HG03060 (cell line): ENCODE measurements around the gene SMNDC1.
"Not testable (repeated sequence)": the region's sequence is repeated elsewhere in the genome, so short reads cannot be mapped to it uniquely, and the experiment has no call there.

Source experiments
- ATAC-seq: cut with Tn5 transposase; IDR thresholded peaks from one replicate; pipeline ENCODE4 v1.9.1; 2021; ENCODE audit warnings: low read depth, moderate number of reproducible peaks; ENCODE audit not compliant: unreplicated experiment

Gene SMNDC1

DNA sequence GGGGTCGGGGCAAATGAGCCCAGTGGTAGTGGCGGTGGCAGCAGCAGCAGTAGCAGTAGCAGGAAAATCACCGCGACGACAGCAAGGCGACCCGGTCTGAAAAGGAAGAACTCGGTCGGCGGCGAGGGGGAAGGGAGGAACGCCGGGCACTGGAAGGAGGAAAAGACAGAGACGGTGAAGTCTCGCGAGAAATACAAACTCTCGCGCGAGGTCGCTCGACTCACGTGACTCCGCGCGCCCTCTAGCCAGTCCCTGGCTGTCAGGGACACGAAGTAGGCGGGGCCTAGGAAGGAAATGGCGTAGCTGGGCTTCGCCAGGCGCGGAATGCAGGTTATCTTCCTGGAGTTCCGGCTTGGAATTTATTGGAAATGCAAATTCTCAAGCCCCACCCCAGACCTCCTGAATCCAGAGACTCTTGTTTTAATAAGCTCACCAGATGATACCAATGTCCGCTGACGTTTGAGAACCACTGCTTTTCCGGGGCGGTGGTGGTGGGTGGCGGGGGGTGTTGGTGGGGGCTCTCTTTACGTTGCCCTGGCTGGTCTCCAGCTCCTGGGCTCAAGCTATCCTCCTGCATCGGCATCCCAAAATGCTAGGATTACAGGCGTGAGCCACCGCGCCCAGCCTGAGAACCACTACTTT lies at the start of gene SMNDC1:
TSS of gene SMNDC1 (minus strand) at position 141 of the 642 bp plus-strand sequence. CDS start 1,333 bp downstream, outside the sequence.
- peak; percentile 89 for ATAC-seq

DNA sequence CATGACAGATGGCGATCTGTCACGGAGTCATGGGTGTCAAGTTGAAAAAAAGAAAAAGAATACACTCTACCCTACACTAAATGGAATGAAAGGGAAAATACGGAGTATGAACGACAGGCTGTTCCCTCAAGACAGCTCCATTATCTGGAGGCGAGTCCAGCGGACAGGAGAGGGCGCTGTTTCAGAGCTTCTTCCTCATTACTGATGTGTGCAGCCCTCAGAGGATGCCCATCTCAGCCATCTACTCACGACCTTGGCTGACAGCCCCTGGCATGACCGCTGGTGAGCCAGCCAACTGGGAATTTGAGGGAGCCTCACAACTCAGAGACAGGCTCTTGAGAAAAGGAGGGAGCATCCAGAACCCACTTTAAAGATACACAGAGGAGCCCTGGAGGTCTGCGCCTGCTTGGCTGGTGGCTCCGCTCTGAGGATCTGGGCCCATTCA lies 49.6 kb upstream of the SMNDC1 start:
- peak; percentile 24 for ATAC-seq

DNA sequence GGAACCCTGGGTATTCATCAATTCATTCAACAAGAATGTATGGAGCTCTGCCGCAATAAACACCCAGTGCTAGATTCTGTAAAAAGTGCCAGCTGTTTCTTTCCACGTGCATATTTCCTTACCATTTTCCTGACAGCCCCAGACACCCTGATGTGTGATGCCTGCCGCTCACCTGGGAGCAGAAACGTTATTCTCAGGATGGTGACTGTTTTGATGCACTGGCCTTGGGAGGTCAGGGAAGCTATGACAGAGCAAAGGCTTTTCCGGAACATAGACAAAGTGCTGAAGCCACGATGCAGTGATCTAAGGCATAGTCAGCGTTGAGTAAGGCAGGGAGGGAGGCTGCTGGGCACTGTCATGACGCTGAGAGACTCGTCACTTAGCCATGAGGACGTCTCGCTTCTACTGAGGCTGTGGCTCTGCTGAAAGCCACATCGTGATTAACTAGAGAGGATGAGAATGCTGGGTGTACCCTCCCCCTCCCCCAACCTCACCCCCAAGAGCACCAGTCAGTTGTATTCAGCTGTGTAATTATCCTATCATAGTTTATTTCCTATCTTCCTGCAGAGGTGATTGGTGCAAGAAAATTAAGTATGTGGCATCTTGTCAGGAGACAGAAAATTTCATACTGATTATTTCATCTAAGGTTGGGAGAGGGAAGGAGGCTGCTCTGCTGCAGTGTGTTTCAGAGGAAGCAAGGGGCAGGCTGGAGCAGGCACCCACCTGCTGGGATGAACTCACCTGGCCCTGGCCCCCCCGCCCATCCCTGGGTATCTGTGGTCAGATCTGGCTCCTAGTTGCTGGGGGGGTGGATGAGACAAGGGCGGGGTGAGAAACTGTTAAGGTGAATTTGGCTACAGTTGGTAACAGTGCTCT lies 48.8 kb upstream of the SMNDC1 start:
- ATAC-seq = no peak

DNA sequence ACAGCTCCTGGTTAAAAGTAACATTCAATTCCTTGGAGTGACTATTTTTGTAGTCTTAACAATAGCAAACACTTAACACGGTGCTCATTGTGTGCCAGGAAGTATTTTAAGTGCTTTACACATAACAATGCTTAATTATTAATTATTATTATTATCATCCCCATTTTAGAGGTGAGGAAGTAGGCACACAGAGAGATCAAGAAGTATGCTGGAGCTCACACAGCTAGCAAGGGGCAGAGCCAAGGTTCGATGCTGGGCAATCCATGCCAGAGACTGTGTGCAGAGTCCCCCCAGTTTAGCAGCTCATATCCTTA lies 48.2 kb upstream of the SMNDC1 start:
- no peak for ATAC-seq

DNA sequence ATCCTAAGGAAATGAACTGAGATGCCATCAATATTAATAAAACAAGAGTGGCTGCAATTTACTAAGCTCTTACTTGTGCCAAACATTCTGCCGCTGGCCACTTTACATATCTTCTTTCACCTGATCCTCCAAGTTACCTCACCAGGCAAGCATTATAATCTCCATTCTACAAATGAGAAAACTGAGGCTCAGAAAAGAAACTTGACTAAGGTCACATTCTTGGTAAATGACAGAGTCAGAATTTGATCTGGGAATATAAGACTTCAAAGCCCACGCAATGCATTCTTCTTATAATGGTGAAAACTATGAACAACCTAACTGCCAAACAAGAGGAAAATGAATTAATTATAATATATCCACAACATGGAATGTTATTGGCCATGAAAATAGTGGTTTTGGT lies 46.1 kb upstream of the SMNDC1 start:
- no peak for ATAC-seq

DNA sequence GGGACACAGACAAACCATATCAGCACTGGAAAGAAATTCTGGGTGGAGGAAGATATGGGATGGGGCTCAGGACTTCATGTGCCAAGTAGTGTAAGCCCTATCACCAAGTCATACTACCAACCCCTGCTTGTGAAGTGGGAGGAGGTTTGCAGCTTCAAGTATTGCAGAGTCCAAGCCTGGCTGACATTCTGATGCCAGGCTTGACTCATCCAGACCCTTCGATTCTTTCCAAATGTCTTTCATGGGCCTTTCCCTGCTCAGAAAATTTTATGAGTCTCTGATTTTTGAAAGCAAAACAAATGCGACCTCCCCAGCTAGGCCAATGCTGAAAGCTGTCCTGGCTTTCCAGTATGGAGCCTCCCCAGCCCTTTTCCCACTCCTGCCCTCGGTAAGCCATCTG lies 45.1 kb upstream of the SMNDC1 start:
- ATAC-seq = no peak

DNA sequence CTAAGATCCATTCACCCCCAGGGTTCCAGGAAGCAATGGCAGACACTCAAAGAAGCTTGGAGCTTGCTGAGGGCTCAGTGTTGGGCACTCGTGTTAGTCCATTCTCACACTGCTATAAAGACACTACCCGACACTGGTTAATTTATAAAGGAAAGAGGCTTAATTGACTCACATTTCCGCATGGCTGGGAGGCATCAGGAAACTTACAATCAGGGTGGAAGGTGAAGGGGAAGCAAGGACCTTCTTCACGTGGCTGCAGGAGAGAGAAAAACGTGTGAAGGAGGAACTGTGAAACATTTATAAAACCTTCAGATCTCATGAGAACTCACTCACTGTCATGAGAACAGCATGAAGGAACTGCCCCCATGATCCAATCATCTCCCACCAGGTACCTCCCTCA lies 44.7 kb upstream of the SMNDC1 start:
- ATAC-seq = no peak

DNA sequence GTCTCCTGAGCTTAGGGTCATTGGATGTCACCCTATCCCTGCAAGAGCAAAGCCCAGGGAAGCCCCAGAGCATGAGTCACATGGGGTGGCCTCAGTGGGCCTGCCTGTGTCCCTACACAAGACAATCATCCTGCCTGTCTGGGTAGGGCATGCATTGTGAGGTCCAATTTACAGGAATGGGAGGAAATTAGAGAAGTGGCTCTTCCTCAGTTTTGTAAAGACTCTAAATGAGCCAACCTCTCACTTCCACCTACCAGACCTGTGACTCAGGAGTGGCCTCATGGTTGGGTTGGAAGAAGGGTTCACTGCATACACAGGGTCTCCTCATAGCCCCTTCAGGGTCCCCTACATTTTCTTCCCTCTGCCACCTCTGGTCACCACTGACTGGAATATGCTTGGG lies 43.6 kb upstream of the SMNDC1 start:
- ATAC-seq = no peak

DNA sequence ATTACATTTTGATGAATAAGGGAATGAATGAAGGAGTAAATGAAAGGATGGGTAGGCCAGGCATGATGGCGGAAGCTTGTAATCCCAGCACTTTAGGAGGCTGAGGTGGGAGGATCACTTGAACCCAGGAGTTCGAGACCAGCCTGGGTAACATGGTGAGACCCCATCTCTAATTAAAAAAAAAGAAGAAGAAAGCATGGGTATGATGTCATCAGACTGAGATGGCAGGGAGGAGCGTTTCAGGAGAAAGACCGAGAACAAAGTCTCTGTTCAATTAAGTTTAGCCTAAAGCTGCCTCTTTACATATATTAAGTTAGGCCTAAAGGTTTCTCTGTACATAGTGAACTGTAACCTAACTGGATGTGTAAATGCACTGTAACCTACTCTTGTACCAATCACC lies 42.2 kb upstream of the SMNDC1 start:
- no peak for ATAC-seq

DNA sequence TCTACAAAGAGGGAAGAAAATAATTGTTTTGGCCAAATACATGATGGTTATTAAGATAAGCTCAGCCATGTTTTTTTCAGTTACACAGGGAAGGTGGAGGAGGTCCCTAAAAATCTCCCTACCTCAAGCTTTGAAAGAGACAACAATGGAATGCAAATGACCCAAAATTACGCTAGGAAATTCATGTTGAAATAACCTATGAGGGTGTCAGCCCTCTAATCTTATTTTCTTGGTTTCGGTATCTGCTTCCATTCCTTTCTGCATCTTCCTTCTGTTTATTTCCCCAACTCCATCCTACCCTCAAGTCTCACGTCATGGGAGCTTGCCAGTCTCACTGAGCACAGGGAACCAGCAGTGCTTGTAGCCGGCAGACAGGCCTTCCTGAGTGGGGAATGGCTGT lies 40.6 kb upstream of the SMNDC1 start:
- no peak for ATAC-seq

DNA sequence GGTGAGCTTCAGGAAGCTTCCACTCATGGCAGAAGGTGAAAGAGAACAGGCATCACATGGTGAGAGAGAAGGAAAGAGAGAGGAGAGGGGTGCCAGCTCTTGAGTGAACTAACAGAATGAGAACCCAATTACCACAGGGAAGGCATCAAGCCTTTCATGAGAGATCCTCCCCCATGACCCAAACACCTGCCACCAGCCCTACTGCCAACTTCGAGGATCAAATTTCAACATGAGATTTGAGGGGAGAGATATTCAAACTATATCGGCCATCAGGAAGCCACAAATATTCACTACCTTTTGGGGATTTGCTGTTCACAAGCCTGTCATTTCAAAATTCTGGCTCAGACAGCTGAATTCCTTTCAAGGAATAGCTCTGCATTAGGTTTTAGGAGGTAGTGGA lies 39.9 kb upstream of the SMNDC1 start:
- ATAC-seq = no peak

DNA sequence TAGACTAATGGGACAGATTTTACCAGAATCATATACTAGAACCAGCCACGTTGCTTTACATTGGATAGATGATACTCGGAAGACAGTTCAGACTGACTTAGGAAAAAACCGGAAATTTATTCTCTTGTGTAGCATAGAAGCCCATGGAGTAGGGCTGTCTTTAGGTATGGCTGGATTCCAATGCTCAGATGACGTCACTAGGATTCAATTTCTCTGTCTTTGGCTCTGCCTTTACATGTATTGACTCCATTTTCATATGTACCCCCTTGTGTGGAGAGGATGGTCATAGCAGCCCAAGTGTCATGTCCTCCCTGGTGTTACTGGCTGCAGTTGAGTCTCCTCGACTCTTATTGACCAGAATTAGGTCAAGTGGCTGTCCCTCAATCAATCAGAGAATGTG lies 39.2 kb upstream of the SMNDC1 start:
- no peak for ATAC-seq

DNA sequence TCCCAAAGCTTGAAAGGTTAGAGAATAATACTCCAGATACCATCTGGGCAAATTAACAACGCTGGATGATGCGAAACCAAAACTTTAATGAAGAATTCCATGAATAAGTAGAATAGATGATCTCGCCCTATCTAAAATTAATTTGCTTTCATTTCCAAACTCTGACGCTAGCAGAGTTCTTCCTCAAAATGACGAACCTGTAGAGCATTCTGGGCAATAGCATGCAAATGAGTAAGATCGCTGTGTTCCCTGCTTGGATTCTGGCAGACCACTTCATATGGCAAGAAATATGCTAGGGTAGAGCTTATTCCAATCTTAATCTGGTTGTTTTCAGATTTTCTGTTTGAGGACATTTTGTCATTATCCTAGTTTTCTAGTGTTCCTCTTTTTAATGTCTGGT lies 36.1 kb upstream of the SMNDC1 start:
- no peak for ATAC-seq

DNA sequence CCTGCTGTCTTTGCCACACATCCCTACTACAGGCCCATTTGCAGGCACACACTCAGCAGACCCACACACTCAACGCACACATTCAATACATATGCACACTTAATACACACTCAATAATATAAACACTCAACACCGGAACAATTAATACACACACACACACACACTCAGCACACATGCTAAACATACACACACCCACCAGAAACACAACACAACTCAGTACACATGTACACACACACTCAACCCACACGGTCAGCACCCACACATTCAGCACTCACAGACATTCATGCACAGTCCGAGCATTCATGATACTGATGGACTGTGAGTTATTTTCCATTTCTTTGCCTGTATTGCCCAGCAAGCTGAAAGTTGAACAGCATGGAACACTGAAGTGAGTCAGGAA lies 35.4 kb upstream of the SMNDC1 start:
- no peak for ATAC-seq

DNA sequence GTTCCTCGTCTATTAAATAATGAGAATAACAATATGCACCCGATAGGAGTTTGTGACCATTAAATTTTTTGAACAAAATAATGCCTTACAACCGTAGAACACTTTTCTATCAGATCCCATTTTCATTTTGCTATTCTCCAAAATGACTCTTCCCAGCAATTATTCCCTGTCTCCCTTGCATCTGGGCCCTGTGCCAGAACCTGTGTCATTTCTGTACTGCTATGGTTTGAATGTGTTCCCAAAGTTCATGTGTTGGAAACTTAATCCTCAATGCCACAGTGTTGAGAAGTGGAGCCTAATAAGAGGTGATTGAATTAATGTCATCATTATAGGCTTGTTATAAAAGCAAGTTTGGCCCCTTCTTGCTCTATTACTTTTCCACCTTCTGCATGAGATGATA lies 33.2 kb upstream of the SMNDC1 start:
- ATAC-seq = no peak

DNA sequence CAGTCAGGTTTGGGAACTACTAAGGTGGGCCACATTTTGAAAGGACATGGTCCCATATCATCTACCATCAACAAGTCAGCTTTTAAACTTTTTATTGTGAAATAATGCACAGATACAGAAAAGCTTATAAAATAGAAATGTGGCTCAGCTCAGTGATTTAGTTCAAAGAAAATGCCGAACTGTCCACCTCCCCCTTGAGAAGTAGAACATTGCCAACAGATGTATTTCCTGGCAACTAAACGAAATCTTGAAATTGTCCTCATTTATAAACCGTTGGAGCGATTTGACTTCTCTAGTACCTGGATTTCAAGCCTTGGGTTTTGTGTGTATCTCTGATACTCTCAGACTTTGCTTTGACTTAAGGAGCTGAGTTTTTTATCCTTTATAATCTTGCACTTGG lies 32.7 kb upstream of the SMNDC1 start:
- ATAC-seq = no peak

DNA sequence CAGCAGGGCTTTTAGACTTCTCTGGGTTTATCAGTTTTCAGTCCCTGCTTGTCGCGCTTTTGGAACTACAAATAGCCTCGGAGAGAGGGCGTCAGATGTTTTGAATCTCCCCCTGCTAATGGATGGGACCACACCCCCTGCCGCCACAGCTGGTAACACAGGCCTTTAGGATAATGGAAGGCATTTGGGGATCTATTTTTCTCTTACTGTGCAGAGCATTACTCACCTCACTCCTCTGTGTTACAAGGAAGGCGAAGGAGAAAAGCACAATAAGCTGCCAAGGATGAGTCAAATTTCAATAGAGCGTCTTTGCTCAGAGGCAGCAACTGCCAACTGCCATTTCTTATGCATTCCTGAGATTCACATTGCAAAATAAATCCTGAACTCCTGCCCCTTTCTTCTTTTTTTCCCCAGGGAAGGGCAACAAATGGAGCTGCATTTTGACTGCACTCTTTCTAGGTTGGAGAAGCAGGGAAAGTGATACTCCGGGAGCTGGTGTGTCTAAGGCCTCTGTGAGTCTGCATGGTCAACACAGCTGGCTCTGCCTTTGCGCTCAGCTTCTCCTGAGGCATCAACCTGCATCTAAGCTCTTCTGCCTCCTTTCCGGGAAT lies 31.5 kb upstream of the SMNDC1 start:
- no peak for ATAC-seq

DNA sequence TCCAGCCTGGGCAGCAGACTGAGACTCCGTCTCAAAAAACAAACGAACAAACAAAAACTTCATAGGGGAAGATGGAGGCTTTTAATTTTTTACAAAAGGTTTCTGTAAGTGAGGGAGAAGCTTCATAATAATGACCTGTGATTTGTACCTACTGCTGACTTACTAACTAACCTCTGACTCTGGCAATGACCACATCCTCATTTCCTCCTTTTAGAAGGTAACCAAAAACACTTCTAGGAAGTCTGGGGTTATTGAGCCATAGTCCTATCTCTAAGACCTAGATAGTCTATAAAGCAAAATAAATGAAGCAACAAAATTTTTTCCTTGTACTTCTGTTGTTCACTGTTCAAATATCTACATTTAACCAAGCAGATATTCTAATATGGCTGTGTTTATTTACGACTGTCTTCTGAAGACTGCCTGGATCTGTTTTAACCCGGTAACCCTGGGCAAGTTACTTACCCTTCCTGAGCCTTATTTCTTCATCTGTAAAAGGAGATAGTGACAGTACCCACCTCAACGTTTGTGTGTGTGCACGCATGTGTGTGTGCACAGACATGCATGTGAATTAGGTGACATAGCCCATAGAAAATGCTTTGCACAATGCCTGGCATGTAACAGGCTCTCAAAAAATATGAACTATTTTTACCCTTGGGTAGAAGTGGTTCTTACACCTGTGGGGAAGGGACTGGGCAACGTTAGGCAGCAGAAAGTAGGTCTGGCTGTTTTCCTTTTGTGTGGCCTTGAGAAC lies 30.8 kb upstream of the SMNDC1 start:
- ATAC-seq = no peak

DNA sequence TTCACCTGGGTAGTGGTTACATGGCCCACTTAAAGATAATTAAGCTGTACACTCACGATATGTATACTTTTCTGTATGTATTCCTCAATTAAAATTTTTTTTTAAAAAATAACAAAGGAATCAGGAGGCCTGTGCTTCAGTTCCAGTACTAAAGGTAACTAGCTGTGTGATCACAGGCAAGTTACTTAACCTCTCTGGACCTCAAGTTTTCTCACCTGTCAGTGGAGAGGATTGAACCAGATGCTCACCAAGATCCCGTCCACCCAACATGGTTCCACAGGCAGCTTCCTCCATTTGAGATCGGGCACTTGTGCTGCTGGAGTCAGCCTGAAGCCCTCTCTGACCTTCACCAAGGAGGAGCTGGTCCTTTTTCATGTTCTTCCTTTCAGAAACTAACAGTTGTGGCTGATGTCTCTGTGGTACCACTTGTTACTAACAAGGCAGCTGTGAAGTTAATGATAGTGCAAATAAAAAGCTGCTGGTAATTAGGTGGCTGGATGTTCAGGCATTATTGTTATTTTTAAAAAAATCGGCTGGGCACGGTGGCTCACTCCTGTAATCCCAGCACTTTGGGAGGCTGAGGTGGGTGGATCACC lies 29.4 kb upstream of the SMNDC1 start:
- ATAC-seq = no peak

DNA sequence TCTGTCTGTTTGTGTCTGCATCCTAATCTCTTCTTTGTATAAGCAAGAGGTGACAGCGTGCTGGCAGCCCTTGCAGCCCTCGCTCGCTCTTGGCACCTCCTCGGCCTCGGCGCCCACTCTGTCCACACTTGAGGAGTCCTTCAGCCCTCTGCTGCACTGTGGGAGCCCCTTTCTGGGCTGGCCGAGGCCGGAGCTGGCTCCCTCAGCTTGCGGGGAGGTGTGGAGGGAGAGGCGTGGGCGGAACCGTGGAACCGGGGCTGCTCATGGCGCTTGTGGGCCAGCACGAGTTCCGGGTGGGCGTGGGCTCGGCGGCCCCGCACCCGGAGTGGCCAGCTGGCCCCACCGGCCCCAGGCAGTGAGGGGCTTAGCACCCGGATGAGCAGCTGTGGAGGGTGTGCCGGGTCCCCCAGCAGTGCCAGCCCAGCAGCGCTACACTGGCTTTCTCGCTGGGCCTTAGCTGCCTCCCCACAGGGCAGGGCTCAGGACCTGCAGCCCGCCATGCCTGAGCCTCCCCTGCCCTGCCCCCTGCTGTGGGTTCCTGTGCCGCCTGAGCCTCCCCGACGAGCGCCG lies 26.6 kb upstream of the SMNDC1 start:
- not testable (repeated sequence) for ATAC-seq
